ENCODE data around the gene DSN1.
"Not testable (repeated sequence)": the region's sequence is repeated elsewhere in the genome, so short reads cannot be mapped to it uniquely, and the experiment has no call there.

DSN1 gene, protein sequence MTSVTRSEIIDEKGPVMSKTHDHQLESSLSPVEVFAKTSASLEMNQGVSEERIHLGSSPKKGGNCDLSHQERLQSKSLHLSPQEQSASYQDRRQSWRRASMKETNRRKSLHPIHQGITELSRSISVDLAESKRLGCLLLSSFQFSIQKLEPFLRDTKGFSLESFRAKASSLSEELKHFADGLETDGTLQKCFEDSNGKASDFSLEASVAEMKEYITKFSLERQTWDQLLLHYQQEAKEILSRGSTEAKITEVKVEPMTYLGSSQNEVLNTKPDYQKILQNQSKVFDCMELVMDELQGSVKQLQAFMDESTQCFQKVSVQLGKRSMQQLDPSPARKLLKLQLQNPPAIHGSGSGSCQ

DNA sequence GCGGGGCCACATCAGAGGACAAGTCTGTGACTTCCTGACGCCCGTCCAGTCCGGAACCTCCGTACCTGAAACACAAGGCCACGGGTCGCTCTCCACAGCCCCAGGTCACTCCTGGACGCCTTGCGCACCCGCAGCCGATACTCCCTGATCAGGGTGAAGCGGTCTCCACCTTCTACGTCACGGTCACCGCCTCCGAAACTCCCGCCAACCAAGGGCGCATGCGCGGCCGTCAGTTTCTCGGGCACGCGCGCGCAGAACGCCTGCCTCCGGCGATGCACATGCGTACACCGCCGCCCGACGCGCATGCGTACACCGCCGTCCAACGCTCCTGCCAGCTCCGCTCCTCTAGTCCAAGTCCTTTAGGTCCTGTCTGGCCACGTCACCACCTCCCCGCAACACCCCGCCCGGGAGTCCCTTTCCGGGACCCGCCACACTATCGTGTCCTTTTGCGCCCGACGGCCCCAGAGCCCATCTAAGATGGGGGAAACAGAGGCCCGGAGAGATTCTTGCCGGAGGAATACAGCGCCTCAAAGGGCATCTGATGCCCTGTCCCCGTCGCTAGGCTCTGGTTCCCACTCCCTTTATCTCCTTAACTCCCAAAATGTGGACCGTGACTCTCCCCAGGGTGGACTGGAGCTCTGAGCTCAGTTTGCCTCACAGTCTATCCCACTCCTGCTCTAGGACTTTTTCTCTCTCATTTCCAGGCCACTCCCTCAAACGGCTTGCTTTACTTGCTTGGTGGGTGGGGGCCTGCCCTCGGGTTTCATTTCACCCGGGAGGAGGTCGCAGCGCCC, at the start of gene DSN1:
TSS of gene DSN1 (minus strand) at position 167 of the 794 bp plus-strand sequence. CDS start 2,305 bp downstream, outside the sequence.
- peak; percentile 94 to 100 for DNase-seq

DNA sequence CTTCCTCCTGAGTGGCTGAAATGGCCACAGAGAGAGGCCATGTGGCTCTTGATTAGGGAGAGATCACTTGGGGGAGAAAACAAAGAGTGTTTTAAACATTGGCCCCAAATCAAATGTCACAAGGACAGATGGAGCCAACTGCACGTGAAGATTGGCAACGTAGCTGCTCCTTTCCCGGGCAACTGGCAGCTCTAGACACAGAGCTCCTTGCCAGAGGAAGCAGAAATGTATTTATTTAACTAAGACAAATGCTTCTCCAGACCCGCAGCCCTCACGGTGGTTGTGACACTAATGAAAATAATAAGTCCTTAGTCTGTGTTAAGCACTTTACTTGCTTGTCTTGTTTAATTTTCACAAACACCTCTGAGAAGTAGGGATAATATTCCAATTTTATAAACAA, 49.6 kb upstream of the DSN1 start:
- peak; percentile 75 to 88 for DNase-seq

- peak in 1 of 2 experiments; percentile 59 for DNase-seq
These were observed 48.4 kb upstream of the DSN1 start for GRCh38 chr20:36821964-36822437.

- DNase-seq = no peak
These were observed 47.4 kb upstream of the DSN1 start for GRCh38 chr20:36820928-36821327.

GRCh38 chr20:36820073-36820472, 46.5 kb upstream of the DSN1 start:
- DNase-seq = no peak

- peak in 1 of 2 experiments; percentile 30 for DNase-seq
These were observed 46.1 kb upstream of the DSN1 start for GRCh38 chr20:36819659-36820058.

GRCh38 chr20:36818861-36819260, 45.3 kb upstream of the DSN1 start:
- no peak for DNase-seq

DNA sequence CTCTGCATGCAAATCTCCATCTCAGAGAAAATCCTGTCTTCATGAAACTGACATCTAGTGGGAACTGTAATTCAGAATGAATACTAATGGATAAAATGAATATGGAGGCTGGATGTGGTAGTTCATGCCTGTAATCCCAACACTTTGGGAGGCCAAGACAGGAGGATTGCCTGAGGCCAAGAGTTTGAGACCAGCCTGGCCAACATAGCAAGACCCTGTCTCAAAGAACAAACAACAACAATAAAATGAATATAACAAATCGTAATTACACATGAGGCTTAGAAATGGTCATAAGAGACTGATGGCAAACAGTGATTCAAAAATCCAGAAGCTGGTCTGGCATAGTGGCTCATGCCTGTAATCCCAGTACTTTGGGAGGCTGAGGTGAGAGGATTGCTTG, 44.6 kb upstream of the DSN1 start:
- DNase-seq = no peak

- no peak for DNase-seq
These were observed 43.9 kb upstream of the DSN1 start for GRCh38 chr20:36817496-36817895.

- DNase-seq = no peak
These were observed 42.0 kb upstream of the DSN1 start for GRCh38 chr20:36815454-36816091.

GRCh38 chr20:36812594-36813463, 39.3 kb upstream of the DSN1 start:
- DNase-seq = no peak

DNA sequence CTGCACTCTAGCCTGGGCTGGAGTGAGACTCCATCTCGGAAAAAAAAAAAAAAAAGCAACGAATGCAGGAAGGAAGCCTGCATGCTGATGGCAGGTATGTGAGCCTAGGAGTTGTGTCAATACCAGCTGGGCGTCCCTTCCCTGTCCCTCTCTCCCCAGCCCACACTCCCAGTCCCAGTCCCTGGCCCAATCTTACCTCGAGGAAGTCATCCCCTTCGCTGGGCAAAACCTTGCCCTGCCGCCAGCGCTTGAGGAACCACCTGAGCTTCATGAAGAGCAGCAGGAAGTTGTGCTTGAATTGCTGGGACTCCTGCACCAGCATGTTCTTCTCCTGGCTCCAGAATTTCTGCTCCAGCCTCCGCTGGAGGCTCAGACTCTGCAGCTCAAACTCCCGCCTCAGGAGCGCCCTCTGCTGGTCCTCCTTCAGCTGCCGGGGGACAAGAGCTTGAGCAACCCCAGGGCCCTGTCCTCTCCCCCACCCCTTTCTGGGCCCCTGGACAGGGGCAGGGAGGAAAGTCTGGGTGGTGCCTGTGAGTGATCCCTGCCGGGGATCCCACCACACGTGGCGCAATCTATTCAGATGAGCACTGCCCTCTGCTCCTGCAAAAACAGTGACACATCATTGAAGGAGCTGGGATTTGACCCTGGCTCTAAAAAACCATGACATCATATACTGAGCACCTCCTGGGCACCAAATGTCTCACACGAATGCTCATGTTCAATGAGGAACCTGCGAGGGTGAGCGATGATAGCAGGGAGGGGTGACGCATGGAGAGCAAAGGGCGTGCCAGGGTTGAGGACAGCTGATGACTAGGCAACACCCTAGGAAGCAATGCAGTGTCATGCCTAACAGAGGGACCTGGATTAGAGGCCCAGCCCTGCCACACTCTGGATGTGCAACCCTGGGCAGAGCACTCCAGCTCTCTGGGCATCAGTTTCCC, 35.0 kb upstream of the DSN1 start:
- peak; percentile 22 to 61 for DNase-seq

GRCh38 chr20:36806049-36806448, 32.5 kb upstream of the DSN1 start:
- no peak for DNase-seq

- DNase-seq = no peak
These were observed 31.8 kb upstream of the DSN1 start for GRCh38 chr20:36805396-36805795.

DNA sequence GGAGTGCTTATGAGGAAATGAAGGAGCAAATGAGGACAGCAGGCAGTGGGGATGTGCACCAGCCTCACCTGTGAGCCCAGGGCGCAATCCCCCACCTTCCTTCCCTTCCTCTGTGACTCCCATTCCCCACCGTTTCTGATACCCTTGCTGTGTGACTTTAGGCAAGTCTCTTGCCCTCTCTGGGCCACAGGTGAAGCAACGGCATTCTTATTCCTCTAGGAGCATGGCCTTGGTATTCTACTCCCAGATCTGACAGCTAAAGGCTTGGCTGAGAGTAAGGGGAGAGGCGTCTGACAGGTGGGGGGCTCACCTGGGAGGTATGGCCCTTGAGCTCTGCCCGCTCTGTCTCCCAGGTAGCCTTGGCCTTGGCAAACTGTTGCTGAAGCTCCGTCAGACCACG, 30.9 kb upstream of the DSN1 start:
- no peak for DNase-seq

DNA sequence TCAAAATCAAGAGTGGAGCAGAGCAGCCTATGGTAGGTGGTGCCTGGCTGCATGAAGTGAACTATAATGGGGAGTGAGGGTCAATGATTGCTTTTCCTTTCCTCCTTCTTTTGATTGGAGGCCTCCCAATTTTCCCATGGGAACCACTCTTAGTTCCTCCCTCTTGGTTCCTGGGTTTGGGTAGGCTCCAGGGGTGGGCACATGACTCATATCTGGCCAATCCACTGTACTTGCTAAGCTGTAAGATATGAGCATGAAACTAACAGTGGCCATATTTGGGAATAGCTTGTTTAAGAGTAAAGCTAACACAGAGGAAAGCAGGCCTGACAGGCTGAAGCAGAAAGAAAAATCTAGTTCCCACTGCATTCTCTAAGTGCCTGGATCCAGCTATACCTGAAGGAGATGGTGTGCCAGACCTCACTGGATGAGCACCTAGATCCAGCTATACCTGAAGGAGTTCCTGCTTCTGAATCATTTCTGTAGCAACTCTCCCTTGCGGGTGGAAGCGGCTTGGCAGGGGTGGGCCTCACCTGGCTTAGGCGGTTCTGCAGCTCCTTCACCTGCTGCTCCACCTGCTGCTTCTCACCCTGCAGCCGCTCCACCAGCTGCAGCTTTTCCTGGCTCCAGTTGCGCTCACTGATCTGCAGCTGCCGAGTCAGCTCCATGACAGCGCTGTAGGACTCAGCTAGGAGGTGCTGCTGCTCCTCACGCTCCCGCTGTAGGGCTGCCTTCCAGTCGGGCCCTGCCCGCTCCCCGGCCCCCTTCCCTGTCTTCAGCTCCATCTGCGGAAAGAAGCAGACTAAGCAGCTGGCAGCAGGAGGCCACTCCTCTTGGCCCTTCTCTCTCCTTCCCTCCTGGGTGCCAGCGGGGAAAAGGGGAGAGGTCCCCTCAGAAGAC, 29.0 kb upstream of the DSN1 start:
- DNase-seq = no peak

- DNase-seq = no peak
These were observed 26.8 kb upstream of the DSN1 start for GRCh38 chr20:36800410-36800809.

DNA sequence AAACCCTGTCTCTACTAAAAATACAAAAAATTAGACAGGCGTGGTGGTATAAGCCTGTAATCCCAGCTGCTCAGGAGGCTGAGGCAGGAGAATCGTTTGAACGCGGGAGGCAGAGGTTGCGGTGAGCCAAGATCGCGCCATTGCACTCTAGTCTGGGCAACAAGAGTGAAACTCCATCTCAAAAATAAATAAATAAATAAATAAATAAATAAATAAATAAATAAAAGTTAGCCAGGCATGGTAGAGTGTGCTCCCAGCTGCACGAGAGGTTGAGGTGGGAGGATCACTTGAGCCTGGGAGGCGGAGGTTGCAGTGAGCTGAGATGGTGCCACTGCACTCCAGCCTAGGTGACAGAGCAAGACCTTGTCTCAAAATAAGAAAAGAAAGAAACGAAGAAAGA, 25.8 kb upstream of the DSN1 start:
- DNase-seq = not testable (repeated sequence)

- no peak for DNase-seq
These were observed 23.3 kb upstream of the DSN1 start for GRCh38 chr20:36796875-36797274.

DNA sequence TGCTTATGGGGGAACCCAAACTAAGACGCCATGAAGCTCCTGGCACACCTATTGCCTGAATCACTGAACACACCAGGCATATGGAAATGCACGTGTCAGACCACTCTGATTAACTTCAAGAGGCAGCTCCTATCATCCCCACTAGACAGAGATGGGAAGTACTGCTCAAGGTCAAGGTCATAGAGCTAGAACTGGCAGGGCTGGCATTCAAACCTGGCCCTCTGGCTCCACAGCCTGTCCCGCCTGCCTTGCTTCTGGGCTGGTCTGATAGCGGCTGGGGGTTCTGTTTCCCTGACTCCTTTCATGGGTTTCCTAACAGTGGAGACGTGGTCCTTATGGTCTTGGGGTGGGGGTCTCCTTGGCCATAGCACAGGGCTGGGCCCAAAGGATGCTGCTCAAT, 22.6 kb upstream of the DSN1 start:
- DNase-seq = no peak
